ENCODE results near the gene EDN2.

Gene EDN2

DNA sequence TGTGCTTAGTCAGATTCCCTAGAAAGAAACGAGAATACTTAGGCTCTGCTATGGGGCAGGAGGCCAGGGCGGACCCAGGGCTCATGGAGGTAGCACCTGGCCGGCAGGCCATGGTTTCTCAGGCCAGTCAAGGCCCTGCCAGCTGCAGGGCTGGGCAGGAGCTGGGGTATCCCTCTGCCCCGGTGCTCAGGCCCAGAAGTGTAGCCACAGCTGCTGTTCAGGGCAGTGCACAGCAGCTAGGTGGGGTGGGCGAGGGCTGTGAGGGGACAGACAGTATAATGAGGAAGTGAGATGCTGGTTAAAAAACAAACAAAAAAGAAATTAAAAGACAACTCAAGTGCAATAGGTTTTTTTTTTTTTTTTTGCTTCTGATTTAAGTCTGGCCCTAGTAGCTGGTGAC is 34.0 kb upstream of the EDN2 start:
- H4K91ac ChIP-seq (ENCODE audit: low read depth, low read length) = peak overlapping the region; percentile 16
- no peaks in the 10 kb centered on the region for H3K36me3 ChIP-seq (ENCODE audit: control insufficient read depth in 1 of 2, insufficient read depth in 2 of 2, low read length in 2 of 2)
- no peak overlapping the region for H2AK5ac ChIP-seq (ENCODE audit: low read length)
- no peak overlapping the region for H4K8ac ChIP-seq (ENCODE audit: low read depth, low read length)
- no peak for DNase-seq
- H3K4me1 ChIP-seq (ENCODE audit: control insufficient read depth in 1 of 2, insufficient read depth in 2 of 2, low read length in 2 of 2) = peaks cover 44 to 45% of the 10 kb centered on the region in 2 experiments
- peaks cover 8% of the 10 kb centered on the region for H3K79me2 ChIP-seq (ENCODE audit: control insufficient read depth, insufficient read depth, low read length, poor library complexity)
- no CpG with 5 or more reads among the region's 5 CpGs for WGBS (ENCODE audit: extremely low coverage, insufficient coverage, insufficient read length)
- no peak overlapping the region for H3K4me3 ChIP-seq (ENCODE audit: low read depth, low read length)
- no peak overlapping the region for H3K14ac ChIP-seq (ENCODE audit: low read length)
- H4K12ac ChIP-seq (ENCODE audit: low read depth, low read length) = no peak overlapping the region
- peak overlapping the region; percentile 43 for H2BK12ac ChIP-seq (ENCODE audit: low read length)
- no peaks in the 10 kb centered on the region for H3K27me3 ChIP-seq (ENCODE audit: insufficient read depth, low read length)
- no peak overlapping the region for H3K18ac ChIP-seq (ENCODE audit: low read length)
- no peak overlapping the region for H2BK5ac ChIP-seq (ENCODE audit: low read depth, low read length, poor library complexity)
- H3K79me1 ChIP-seq (ENCODE audit: low read length) = peaks cover 27% of the 10 kb centered on the region
- H3K9me3 ChIP-seq (ENCODE audit: insufficient read depth, low read depth, low read length) = peaks cover 5% of the 10 kb centered on the region
- no peak overlapping the region for H3K4ac ChIP-seq (ENCODE audit: low read depth, low read length)
- no peak overlapping the region for H3K4me2 ChIP-seq (ENCODE audit: low read length)
- no peak overlapping the region for H2BK120ac ChIP-seq (ENCODE audit: insufficient read depth, low read length, poor library complexity)
- H3K9ac ChIP-seq (ENCODE audit: low read length) = no peak overlapping the region
- H2AFZ ChIP-seq (ENCODE audit: insufficient read depth, low read length, poor library complexity) = no peak overlapping the region
- H3K23ac ChIP-seq (ENCODE audit: low read length) = no peak overlapping the region
- no peak overlapping the region for H3K27ac ChIP-seq (ENCODE audit: low read depth, low read length)

GRCh38 chr1:41517062-41517438 is 32.6 kb upstream of the EDN2 start:
- no peak overlapping the region for H4K12ac ChIP-seq (ENCODE audit: low read depth, low read length)
- no peak overlapping the region for H3K23ac ChIP-seq (ENCODE audit: low read length)
- no peaks in the 10 kb centered on the region for H3K36me3 ChIP-seq (ENCODE audit: control insufficient read depth in 1 of 2, insufficient read depth in 2 of 2, low read length in 2 of 2)

DNA sequence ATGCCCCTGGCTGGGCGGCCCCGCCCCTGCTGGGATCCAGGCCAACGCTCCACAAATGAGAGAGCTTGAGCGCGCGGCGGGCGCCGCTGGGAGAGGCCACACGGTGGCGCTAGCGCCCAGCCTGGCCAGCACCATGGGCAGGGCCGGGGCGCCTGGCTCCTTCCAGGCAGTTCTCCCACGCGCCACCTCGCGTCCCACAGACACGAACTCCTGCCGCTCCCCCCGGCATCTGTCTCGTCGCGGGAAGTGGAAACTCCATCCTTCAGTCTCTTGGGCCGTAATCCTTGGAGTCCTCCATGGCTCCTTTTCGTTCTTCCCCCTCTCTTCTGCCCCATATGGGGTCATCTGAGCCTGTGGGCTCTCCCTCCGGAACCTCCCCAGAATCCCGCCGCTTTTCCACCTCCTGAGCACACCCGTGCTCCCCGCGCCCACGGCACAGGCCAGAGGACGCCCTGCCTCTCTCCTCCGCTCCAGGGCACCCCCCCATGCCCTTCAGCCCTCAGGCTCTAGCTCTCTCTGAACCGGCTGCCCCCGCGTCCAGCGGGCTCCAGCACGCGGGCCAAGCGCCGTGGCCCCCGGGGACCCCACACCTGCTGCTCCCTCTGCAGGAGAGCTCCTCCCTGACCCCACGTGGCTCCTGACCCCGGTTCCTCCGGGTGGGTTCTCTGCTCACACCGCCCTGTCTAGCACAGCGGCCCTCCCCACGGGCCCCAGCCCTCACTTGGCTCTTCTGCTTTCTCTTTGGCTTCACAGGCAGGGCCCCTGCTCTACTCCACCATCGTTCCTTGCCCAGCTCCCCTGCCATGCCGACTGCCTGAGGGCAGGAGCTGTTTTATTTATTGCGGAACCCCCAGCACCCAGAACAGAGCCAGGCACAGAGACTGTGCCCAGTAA is 31.9 kb upstream of the EDN2 start:
- no CpG with 5 or more reads among the region's 53 CpGs for WGBS (ENCODE audit: extremely low coverage, insufficient coverage, insufficient read length)
- H3K79me2 ChIP-seq (ENCODE audit: control insufficient read depth, insufficient read depth, low read length, poor library complexity) = peaks cover 2% of the 10 kb centered on the region
- H4K91ac ChIP-seq (ENCODE audit: low read depth, low read length) = peak overlapping the region; percentile 79
- peak overlapping the region; percentile 44 for H4K8ac ChIP-seq (ENCODE audit: low read depth, low read length)
- H2BK12ac ChIP-seq (ENCODE audit: low read length) = peak overlapping the region; percentile 88
- peaks cover 31% of the 10 kb centered on the region in 2 experiments for H3K4me1 ChIP-seq (ENCODE audit: control insufficient read depth in 1 of 2, insufficient read depth in 2 of 2, low read length in 2 of 2)
- H3K4me2 ChIP-seq (ENCODE audit: low read length) = peak overlapping the region; percentile 55
- H3K4me3 ChIP-seq (ENCODE audit: low read depth, low read length) = no peak overlapping the region
- H3K9me3 ChIP-seq (ENCODE audit: insufficient read depth, low read depth, low read length) = peaks cover 5% of the 10 kb centered on the region
- H3K27ac ChIP-seq (ENCODE audit: low read depth, low read length) = no peak overlapping the region
- H2BK5ac ChIP-seq (ENCODE audit: low read depth, low read length, poor library complexity) = peak overlapping the region; percentile 0
- no peak overlapping the region for H3K9ac ChIP-seq (ENCODE audit: low read length)
- H4K12ac ChIP-seq (ENCODE audit: low read depth, low read length) = peak overlapping the region; percentile 11
- H3K79me1 ChIP-seq (ENCODE audit: low read length) = peaks cover 16% of the 10 kb centered on the region
- H3K27me3 ChIP-seq (ENCODE audit: insufficient read depth, low read length) = no peaks in the 10 kb centered on the region
- peak overlapping the region; percentile 58 for H2AK5ac ChIP-seq (ENCODE audit: low read length)
- H3K36me3 ChIP-seq (ENCODE audit: control insufficient read depth in 1 of 2, insufficient read depth in 2 of 2, low read length in 2 of 2) = no peaks in the 10 kb centered on the region
- peak overlapping the region; percentile 23 for H3K4ac ChIP-seq (ENCODE audit: low read depth, low read length)
- H3K18ac ChIP-seq (ENCODE audit: low read length) = peak overlapping the region; percentile 66
- peak overlapping the region; percentile 59 for H2AFZ ChIP-seq (ENCODE audit: insufficient read depth, low read length, poor library complexity)
- no peak overlapping the region for H3K23ac ChIP-seq (ENCODE audit: low read length)
- H2BK120ac ChIP-seq (ENCODE audit: insufficient read depth, low read length, poor library complexity) = peak overlapping the region; percentile 80
- peak; percentile 82 to 87 for DNase-seq
- H3K14ac ChIP-seq (ENCODE audit: low read length) = peak overlapping the region; percentile 71

More at GRCh38 chr1:41517062-41517438, 32.6 kb upstream of the EDN2 start:
- no CpG with 5 or more reads among the region's 3 CpGs for WGBS (ENCODE audit: extremely low coverage, insufficient coverage, insufficient read length)
- Histone ChIP-seq H2AK5ac (ENCODE audit: low read length) (no peak overlapping the region), H4K91ac (ENCODE audit: low read depth, low read length) (no peak overlapping the region), H3K4me2 (ENCODE audit: low read length) (no peak overlapping the region), H3K27me3 (ENCODE audit: insufficient read depth, low read length) (no peaks in the 10 kb centered on the region), H3K4me3 (ENCODE audit: low read depth, low read length) (no peak overlapping the region), H3K9me3 (ENCODE audit: insufficient read depth, low read depth, low read length) (peaks cover 5% of the 10 kb centered on the region), H3K79me2 (ENCODE audit: control insufficient read depth, insufficient read depth, low read length, poor library complexity) (peaks cover 2% of the 10 kb centered on the region), H2BK12ac (ENCODE audit: low read length) (no peak overlapping the region), H2AFZ (ENCODE audit: insufficient read depth, low read length, poor library complexity) (no peak overlapping the region), H3K18ac (ENCODE audit: low read length) (no peak overlapping the region), H3K27ac (ENCODE audit: low read depth, low read length) (no peak overlapping the region), H3K4ac (ENCODE audit: low read depth, low read length) (no peak overlapping the region), H4K8ac (ENCODE audit: low read depth, low read length) (no peak overlapping the region), H2BK120ac (ENCODE audit: insufficient read depth, low read length, poor library complexity) (peak overlapping the region; percentile 80), H3K14ac (ENCODE audit: low read length) (no peak overlapping the region), H3K79me1 (ENCODE audit: low read length) (peaks cover 19% of the 10 kb centered on the region), H3K9ac (ENCODE audit: low read length) (no peak overlapping the region), H2BK5ac (ENCODE audit: low read depth, low read length, poor library complexity) (no peak overlapping the region), H3K4me1 (ENCODE audit: control insufficient read depth in 1 of 2, insufficient read depth in 2 of 2, low read length in 2 of 2) (peaks cover 37 to 38% of the 10 kb centered on the region in 2 experiments)
- DNase-seq = no peak

- Histone ChIP-seq H3K14ac (ENCODE audit: low read length) (peak overlapping the region; percentile 50), H4K91ac (ENCODE audit: low read depth, low read length) (peak overlapping the region; percentile 25), H2BK5ac (ENCODE audit: low read depth, low read length, poor library complexity) (peak overlapping the region; percentile 7), H3K79me2 (ENCODE audit: control insufficient read depth, insufficient read depth, low read length, poor library complexity) (peaks cover 2% of the 10 kb centered on the region), H4K8ac (ENCODE audit: low read depth, low read length) (no peak overlapping the region), H3K4ac (ENCODE audit: low read depth, low read length) (no peak overlapping the region), H2AFZ (ENCODE audit: insufficient read depth, low read length, poor library complexity) (peak overlapping the region; percentile 9), H3K27ac (ENCODE audit: low read depth, low read length) (no peak overlapping the region), H2AK5ac (ENCODE audit: low read length) (no peak overlapping the region), H3K9me3 (ENCODE audit: insufficient read depth, low read depth, low read length) (peaks cover 5% of the 10 kb centered on the region), H3K18ac (ENCODE audit: low read length) (peak overlapping the region; percentile 35), H3K27me3 (ENCODE audit: insufficient read depth, low read length) (no peaks in the 10 kb centered on the region), H3K9ac (ENCODE audit: low read length) (no peak overlapping the region), H3K36me3 (ENCODE audit: control insufficient read depth in 1 of 2, insufficient read depth in 2 of 2, low read length in 2 of 2) (no peaks in the 10 kb centered on the region), H3K23ac (ENCODE audit: low read length) (no peak overlapping the region), H3K4me2 (ENCODE audit: low read length) (peak overlapping the region; percentile 42), H3K4me3 (ENCODE audit: low read depth, low read length) (no peak overlapping the region), H2BK12ac (ENCODE audit: low read length) (peak overlapping the region; percentile 9), H4K12ac (ENCODE audit: low read depth, low read length) (peak overlapping the region; percentile 11), H2BK120ac (ENCODE audit: insufficient read depth, low read length, poor library complexity) (no peak overlapping the region), H3K4me1 (ENCODE audit: control insufficient read depth in 1 of 2, insufficient read depth in 2 of 2, low read length in 2 of 2) (peaks cover 24 to 25% of the 10 kb centered on the region in 2 experiments), H3K79me1 (ENCODE audit: low read length) (peaks cover 11% of the 10 kb centered on the region)
- no peak for DNase-seq
- no CpG with 5 or more reads among the region's 6 CpGs for WGBS (ENCODE audit: extremely low coverage, insufficient coverage, insufficient read length)
Observed at GRCh38 chr1:41515778-41516167, 31.3 kb upstream of the EDN2 start.
